K562 treated with DMSO at 1 percent for 4 hours (cell line): ENCODE data around the gene IGF2BP2. TPM values are rescaled to one million over a fixed set of nuclear protein-coding genes. Genes with fewer than 3 reads are reported as not detected.

ENCODE experiments used
- total RNA-seq: library from RNA; unstranded; fragments of 300-600 nt; gene quantifications from 2 replicates; pipeline ENCODE4 v1.2.3, GENCODE V29; 2022; ENCODE audit not compliant: insufficient read depth

IGF2BP2 gene
- 17.5 and 20.5 TPM in 2 replicates for total RNA-seq

GRCh38 chr3:185825006-185825638 lies at the start of gene IGF2BP2:
TSS of gene IGF2BP2 (minus strand) at chr3:185825042. CDS start at chr3:185824960, 82 bp downstream.

Other genes with a start within 250 kb of the IGF2BP2 start
- gene SENP2, start 238.7 kb downstream of the IGF2BP2 start, total RNA-seq, result 21.5 and 33.3 TPM in 2 replicates
- gene TRA2B, start 113.0 kb upstream of the IGF2BP2 start, total RNA-seq, result 80.5 and 88.7 TPM in 2 replicates